DOHH2 (cell line): ENCODE data around the gene ARID4A.

Source experiments
- H3F3A ChIP-seq: fragments of 200-600 bp; sonication (generic), shearing (Covaris generic); 2 replicates; pipeline ENCODE4 v1.6.0; 2016; ENCODE audit warnings: antibody characterized with exemption, mild to moderate bottlenecking; ENCODE audit not compliant: control insufficient read depth, insufficient read depth
- H3K27ac ChIP-seq: fragments of 200-600 bp; sonication (generic); 2 replicates; pipeline ENCODE4 v1.5.1; 2014; ENCODE audit warnings: low read depth, mild to moderate bottlenecking, low read length, moderate library complexity
- H3K27me3 ChIP-seq: fragments of 200-600 bp; sonication (generic); 2 replicates; pipeline ENCODE4 v1.6.1; 2014; ENCODE audit warnings: mild to moderate bottlenecking, low read length, mixed read lengths; ENCODE audit not compliant: control insufficient read depth
- H3K36me3 ChIP-seq: fragments of 200-600 bp; sonication (generic); 2 replicates; pipeline ENCODE4 v1.6.1; 2014; ENCODE audit warnings: mild to moderate bottlenecking, low read length, moderate library complexity, mixed read lengths; ENCODE audit not compliant: control insufficient read depth
- H3K4me1 ChIP-seq: fragments of 200-600 bp; sonication (generic); 2 replicates; pipeline ENCODE4 v1.6.1; 2014; ENCODE audit warnings: mild to moderate bottlenecking, low read length, mixed read lengths; ENCODE audit not compliant: control insufficient read depth
- H3K4me2 ChIP-seq: fragments of 200-600 bp; sonication (generic); 2 replicates; pipeline ENCODE4 v1.6.0; 2014; ENCODE audit warnings: mild to moderate bottlenecking, low read length, moderate library complexity
- H3K4me3 ChIP-seq: fragments of 200-600 bp; sonication (generic); 2 replicates; pipeline ENCODE4 v1.5.1; 2014; ENCODE audit warnings: mild to moderate bottlenecking, low read length, mixed read lengths
- H3K79me2 ChIP-seq: fragments of 200-600 bp; sonication (generic); 2 replicates; pipeline ENCODE4 v1.6.1; 2014; ENCODE audit warnings: mild to moderate bottlenecking, low read length, mixed read lengths; ENCODE audit not compliant: control insufficient read depth
- H3K9me2 ChIP-seq: fragments of 200-600 bp; sonication (generic); replicated peaks from 2 replicates; pipeline ENCODE4 v1.6.1; 2014; ENCODE audit warnings: mild to moderate bottlenecking, low read length, mixed read lengths; ENCODE audit not compliant: control insufficient read depth
- H3K9me3 ChIP-seq: fragments of 200-600 bp; sonication (generic); 2 replicates; pipeline ENCODE4 v1.6.1; 2014; ENCODE audit warnings: antibody characterized with exemption, low read length, mixed read lengths; ENCODE audit not compliant: control insufficient read depth, insufficient read depth
- H4K20me1 ChIP-seq: fragments of 200-600 bp; sonication (generic); 2 replicates; pipeline ENCODE4 v1.6.0; 2014; ENCODE audit warnings: low read depth, mild to moderate bottlenecking, antibody characterized with exemption, low read length, moderate library complexity; ENCODE audit not compliant: control insufficient read depth, insufficient read depth
- EZH2phosphoT487 ChIP-seq: fragments of 200-600 bp; sonication (generic); IDR thresholded peaks from 2 replicates; pipeline ENCODE4 v1.6.1; 2017; ENCODE audit warnings: borderline replicate concordance, mild to moderate bottlenecking, antibody characterized with exemption, low read length, moderate library complexity, mixed read lengths
- TF ChIP-seq, protein P1 (sequence below): fragments of 200-600 bp; sonication (generic); IDR thresholded peaks from one replicate; pipeline ENCODE4 v1.5.1; 2014; ENCODE audit warnings: antibody characterized with exemption, mild to moderate bottlenecking, low read depth, low read length; ENCODE audit not compliant: poor library complexity, severe bottlenecking

The ARID4A gene

DNA sequence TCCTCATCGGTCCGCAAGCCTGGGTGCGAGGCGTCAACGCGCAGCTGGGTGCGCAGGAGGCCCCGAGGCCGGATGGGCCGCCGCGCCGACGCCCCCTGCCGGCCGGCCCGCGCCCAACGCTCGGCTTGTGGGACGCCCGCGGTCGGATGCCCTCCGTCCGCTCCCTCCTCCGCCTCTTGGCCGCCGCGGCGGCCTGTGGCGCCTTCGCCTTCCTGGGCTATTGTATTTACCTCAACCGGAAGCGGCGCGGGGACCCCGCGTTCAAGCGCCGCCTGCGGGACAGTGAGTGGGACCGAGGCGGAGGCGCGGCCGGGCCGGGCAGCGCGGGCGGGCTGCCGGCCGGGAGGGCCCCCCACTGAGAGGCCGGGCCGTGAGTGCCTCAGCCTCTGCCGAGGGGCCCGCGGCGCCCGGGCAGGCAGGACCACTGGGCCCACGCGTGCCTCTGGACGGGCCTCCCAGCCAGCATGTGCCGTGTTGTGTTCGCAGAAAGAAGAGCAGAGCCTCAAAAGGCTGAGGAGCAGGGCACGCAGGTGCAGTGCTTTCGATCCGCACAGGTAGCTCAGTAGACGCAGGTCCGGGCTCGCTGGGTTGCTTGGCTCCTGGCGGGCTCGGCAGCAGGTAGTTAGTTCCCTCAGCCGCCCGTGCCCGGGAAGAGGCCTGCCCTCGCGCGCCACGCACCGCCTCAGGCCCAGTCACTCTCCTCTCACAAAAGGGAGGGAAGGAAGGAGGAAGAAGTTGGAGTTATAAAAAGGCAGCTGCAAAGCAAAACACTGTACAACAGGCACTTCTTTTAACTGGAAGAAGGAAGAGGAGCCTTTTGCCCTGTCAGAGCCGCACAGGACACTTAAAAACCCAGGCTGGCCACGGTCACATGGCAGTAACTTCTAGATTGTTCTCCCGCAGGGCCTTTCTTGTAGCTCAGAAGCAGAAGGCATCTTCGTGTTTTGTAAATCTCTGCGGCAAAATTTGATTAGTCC lies 97.7 kb downstream of the ARID4A start, which contains the start of gene TOMM20L:
Gene TOMM20L (plus strand): TSS at position 119 of the 977 bp plus-strand sequence. CDS start 28 bp downstream, at position 147.
- peak within 1 kb of the TSS; percentile 75 for H3K4me3 ChIP-seq
- H3K79me2 ChIP-seq, result no peaks in the 10 kb centered on the region
- no peaks in the 10 kb centered on the region for H4K20me1 ChIP-seq
- TF ChIP-seq, protein P1, sequence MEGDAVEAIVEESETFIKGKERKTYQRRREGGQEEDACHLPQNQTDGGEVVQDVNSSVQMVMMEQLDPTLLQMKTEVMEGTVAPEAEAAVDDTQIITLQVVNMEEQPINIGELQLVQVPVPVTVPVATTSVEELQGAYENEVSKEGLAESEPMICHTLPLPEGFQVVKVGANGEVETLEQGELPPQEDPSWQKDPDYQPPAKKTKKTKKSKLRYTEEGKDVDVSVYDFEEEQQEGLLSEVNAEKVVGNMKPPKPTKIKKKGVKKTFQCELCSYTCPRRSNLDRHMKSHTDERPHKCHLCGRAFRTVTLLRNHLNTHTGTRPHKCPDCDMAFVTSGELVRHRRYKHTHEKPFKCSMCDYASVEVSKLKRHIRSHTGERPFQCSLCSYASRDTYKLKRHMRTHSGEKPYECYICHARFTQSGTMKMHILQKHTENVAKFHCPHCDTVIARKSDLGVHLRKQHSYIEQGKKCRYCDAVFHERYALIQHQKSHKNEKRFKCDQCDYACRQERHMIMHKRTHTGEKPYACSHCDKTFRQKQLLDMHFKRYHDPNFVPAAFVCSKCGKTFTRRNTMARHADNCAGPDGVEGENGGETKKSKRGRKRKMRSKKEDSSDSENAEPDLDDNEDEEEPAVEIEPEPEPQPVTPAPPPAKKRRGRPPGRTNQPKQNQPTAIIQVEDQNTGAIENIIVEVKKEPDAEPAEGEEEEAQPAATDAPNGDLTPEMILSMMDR, result peak; percentile 91
- no peak for TF ChIP-seq EZH2phosphoT487
- no peaks in the 10 kb centered on the region for H3K9me3 ChIP-seq
- H3K27ac ChIP-seq, result no peak within 1 kb of the TSS
- peak within 1 kb of the TSS; percentile 75 for H3K4me2 ChIP-seq
- no peaks in the 10 kb centered on the region for H3K9me2 ChIP-seq
- H3K36me3 ChIP-seq, result no peaks in the 10 kb centered on the region
- 0 out of 2 replicates have a peak, but pooled peaks cover 9% of the 10 kb centered on the region for H3F3A ChIP-seq
- peaks cover 15% of the 10 kb centered on the region for H3K4me1 ChIP-seq
- no peaks in the 10 kb centered on the region for H3K27me3 ChIP-seq

DNA sequence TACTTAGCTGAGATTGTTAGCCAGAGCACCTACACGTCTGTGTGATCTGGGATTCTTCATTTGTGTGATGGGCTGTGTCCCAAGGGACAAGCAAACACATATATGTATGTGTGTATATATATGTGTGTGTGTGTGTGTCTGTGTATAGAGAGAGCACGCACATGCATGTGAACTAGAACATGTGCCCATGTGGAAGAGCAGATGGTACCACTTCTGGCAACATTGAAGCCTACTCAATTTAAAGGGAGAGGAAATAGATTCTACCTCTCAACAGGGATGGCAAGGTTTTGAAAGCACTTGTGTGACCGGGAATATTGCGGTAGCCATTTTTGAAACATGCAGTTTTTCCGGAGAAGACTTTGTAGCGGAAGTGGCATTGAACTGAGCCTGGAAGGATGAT lies 98.8 kb downstream of the ARID4A start:
- Histone ChIP-seq H3K79me2 (no peaks in the 10 kb centered on the region), H3K36me3 (no peaks in the 10 kb centered on the region), H3K9me2 (no peaks in the 10 kb centered on the region), H3K4me2 (peak overlapping the region; percentile 75; the same call in 1 of the 2 replicates), H3K9me3 (no peaks in the 10 kb centered on the region), H4K20me1 (no peaks in the 10 kb centered on the region), H3K4me3 (no peak overlapping the region), H3K27me3 (no peaks in the 10 kb centered on the region), H3F3A (0 out of 2 replicates have a peak, but pooled peaks cover 9% of the 10 kb centered on the region), H3K4me1 (peaks cover 15% of the 10 kb centered on the region), H3K27ac (no peak overlapping the region)
- no peak for TF ChIP-seq EZH2phosphoT487
- TF ChIP-seq, protein P1, result no peak

DNA sequence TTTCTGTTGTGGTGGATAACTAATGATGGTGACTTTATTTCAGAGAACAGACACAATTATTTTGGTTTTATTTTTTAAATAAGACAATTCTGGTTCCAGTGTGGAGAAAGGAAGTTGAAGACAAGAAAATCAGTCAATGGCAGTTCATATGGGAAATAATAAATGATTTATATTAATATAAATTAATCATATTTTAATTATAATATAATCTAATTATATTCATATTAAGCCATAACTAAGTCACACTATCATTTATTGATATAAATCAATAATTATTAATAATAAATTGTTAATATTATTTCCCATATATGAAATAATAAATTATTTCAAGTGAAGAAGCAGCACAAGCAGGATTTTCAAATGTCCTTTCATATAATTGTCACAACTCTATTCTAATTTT lies 100.1 kb downstream of the ARID4A start:
- Histone ChIP-seq H3K4me1 (peaks cover 15% of the 10 kb centered on the region), H3K4me3 (no peak overlapping the region), H3K79me2 (no peaks in the 10 kb centered on the region), H3K9me2 (no peaks in the 10 kb centered on the region), H3K27me3 (no peaks in the 10 kb centered on the region), H3K9me3 (no peaks in the 10 kb centered on the region), H4K20me1 (no peaks in the 10 kb centered on the region), H3K4me2 (no peak overlapping the region), H3K36me3 (no peaks in the 10 kb centered on the region), H3K27ac (no peak overlapping the region), H3F3A (peaks cover 16% of the 10 kb centered on the region; the same call in 1 of the 2 replicates)
- TF ChIP-seq, protein P1, result no peak
- no peak for TF ChIP-seq EZH2phosphoT487
